RKO (cell line): ENCODE results near the gene SRP9.

Experiments used
- DNase-seq: peaks from one replicate; pipeline ENCODE4 v3.0.0-alpha.2; 2016; ENCODE audit warnings: low spot score

Gene SRP9, protein sequence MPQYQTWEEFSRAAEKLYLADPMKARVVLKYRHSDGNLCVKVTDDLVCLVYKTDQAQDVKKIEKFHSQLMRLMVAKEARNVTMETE

DNA sequence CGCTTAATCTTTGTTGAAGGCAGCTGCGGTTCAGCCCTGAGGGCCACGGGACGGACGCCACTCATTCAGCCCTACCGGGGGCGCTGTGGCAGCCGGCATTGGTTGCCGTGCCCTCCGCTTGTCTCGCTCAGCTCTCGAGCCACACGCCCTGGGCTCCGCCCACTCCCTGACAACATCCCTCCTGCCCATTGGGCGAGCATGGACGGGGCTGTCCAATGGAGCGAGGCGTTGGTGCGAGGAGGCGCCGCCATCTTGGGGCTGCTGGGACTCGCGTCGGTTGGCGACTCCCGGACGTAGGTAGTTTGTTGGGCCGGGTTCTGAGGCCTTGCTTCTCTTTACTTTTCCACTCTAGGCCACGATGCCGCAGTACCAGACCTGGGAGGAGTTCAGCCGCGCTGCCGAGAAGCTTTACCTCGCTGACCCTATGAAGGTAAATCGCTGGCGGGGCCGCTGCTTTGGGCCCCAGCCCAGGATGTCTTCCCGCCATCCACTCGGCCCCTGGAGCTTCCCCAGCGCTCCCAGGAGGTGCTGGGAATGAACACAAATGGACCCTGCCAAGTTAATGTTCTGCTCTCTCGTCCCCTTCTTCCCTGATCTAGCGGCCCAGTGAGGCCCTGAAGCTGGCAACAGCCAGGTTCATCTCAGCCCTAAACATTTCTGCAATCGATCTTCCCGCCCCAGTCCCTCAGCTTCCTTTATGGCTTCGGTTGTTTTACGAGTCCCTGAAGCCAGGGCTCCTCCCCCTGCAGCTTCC is at the start of gene SRP9:
Gene SRP9 (plus strand): TSS at position 244 of the 754 bp plus-strand sequence. CDS start 115 bp downstream, at position 359.
- peak; percentile 98 for DNase-seq

- DNase-seq: no peak
Observed at GRCh38 chr1:225731491-225731890, 46.1 kb upstream of the SRP9 start.

GRCh38 chr1:225733254-225733653 is 44.4 kb upstream of the SRP9 start:
- DNase-seq: no peak

DNA sequence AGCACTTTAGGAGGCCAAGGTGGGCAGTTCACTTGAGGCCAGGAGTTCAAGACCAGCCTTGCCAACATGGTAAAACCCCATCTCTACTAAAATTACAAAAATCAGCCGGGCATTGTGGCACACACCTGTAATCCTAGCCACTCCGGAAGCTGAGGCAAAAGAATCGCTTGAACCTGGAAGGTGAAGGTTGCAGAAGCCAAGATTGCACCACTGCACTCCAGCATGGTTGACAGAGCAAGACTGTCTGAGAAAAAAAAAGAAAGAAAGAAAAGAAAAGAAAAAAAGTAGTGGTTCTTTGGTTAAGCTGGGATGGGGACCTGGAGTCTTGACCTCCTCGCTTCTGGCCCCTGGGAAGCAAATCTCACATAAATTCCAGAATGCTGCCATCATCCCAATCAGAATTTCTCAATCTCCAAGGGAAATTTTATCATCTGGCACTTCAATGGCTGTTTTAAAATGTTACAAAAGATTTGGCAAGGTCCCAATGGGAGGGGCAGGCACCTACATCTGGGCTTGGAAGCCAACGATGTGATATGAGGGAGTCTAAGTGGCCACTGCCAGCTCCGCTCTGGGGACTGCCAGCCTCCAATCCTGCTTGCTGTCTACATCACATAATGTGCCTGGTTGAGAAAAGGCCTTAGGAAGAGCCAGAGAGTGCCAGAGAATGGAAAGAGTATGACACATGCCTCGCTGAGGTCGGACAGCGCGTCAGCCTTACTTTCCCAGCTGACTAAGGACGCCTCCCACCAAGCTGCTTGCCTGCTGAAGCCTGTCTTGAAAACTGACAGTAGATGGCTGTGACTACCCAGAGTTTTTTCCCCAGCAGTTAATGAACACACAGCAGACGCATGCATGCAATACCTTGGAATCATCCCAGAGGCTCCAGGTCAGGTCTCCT is 42.1 kb upstream of the SRP9 start:
- peak; percentile 87 for DNase-seq

- no peak for DNase-seq
Observed at GRCh38 chr1:225736437-225737098, 41.1 kb upstream of the SRP9 start.

DNA sequence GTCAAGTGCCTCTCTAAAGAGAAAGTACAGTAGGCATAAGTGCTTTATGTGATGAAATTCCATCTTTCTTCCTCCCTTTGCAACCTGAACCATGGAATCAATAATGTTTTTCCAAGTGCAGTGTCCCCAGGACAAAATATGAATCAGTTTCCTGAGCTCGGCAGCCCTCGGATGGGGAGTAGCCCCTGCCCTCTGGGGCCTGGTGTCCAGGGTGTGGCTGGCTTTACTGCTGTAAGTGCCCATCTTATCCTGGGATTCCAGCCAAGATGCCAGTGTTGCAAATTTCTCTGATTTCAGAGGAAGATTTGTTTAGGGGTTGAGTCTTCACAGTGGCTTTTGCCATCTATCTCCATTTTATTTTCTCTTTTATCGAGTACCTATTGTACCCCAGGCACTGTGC is 40.5 kb upstream of the SRP9 start:
- no peak for DNase-seq

DNA sequence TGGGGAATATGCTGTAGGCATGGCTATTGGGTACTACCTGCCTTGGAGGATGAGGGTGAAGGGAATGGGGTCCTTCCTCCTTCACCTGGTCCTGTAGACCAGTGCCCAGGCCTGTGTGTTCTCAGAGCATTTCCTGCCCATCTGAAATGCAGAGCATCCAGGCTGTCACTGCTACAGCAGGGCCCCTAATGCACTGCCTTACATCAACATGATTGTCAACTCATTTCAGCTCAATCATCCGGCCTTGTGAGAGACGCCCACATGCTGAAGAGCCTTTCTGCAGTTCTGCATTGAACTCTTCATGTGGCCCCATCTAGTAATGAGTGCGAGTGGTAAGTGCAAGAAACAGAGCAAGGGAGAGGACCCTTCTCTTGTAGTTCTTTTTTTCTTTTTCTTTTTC is 39.8 kb upstream of the SRP9 start:
- DNase-seq: no peak

GRCh38 chr1:225738763-225739162 is 38.9 kb upstream of the SRP9 start:
- DNase-seq: no peak

GRCh38 chr1:225739542-225740107 is 38.0 kb upstream of the SRP9 start:
- DNase-seq: no peak

GRCh38 chr1:225744745-225745144 is 32.9 kb upstream of the SRP9 start:
- no peak for DNase-seq

DNA sequence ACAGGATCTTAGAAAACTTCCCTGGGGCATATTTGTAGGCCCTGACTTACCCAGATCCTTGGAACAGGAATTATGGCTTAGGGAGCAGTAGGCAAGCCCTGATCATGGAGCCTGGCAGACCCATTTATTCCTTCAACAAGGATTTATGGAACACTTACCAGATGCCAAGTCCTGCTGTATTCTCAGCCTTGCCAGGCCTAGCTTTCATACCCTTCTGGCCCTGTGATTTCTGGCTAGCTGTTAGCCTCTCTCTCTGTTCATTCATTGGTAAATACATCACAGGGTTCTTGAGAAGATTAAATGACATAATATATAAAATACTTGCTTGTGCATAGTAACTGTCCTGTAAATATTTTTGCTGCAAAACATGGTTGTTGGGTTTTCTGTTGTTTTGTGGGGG is 32.4 kb upstream of the SRP9 start:
- no peak for DNase-seq

DNA sequence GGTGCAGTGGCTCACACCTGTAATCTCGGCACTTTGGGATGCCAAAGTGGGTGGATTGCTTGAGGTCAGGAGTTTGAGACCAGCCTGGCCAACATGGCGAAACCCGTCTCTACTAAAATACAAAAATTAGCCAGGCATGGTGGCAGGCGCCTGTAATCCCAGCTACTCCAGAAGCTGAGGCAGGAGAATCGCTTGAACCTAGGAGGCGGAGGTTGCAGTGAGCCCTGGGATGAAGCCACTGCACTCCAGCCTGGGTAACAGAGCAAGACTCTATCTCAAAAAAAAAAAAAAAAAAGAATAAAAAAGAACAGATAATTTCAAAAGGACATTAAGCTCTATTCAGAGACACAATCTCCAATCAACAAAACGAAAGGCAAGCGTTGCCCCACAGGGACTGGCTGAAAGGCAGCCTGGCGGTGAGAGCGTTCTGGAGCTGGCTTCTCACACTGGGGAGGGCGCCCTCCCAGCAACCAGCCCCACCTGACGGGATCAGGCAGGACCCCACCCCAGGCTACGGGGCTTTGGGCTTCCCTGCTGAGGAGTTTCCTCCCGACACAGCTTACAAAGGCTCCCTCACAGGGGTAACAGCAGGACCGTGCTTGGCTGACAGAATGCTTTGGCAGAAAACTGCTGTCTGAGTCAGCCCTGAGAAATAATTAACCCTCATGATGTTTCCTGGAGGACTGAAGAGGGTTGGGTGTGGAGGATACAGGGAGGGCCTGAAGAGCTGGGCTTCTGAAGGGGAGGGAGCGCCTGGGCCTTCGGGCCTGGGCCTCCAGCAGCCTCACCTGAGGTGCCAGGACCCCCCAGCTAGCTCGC is 31.1 kb upstream of the SRP9 start:
- peak; percentile 70 for DNase-seq

DNA sequence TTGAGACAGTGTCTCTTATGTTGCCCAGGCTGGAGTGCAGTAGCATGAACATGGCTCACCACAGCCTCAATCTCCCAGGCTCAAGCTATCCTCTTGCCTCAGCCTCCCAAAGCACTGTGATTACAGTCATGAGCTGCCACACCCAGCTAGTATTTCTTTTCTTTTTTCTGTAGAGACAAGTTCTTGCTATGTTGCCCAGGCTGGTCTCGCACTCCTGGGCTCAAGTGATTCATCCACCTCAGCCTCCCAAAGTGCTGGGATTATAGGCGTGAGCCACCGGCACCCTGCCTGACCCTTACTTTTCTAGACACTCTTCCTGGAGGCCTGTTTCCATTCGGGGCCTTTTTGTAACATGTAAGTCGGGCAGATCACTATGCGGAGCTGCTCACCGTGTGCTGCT is 30.1 kb upstream of the SRP9 start:
- no peak for DNase-seq

- no peak for DNase-seq
Observed at GRCh38 chr1:225748529-225748928, 29.1 kb upstream of the SRP9 start.

GRCh38 chr1:225749706-225750105 is 27.9 kb upstream of the SRP9 start:
- no peak for DNase-seq

- DNase-seq: no peak
Observed at GRCh38 chr1:225750420-225750819, 27.2 kb upstream of the SRP9 start.

DNA sequence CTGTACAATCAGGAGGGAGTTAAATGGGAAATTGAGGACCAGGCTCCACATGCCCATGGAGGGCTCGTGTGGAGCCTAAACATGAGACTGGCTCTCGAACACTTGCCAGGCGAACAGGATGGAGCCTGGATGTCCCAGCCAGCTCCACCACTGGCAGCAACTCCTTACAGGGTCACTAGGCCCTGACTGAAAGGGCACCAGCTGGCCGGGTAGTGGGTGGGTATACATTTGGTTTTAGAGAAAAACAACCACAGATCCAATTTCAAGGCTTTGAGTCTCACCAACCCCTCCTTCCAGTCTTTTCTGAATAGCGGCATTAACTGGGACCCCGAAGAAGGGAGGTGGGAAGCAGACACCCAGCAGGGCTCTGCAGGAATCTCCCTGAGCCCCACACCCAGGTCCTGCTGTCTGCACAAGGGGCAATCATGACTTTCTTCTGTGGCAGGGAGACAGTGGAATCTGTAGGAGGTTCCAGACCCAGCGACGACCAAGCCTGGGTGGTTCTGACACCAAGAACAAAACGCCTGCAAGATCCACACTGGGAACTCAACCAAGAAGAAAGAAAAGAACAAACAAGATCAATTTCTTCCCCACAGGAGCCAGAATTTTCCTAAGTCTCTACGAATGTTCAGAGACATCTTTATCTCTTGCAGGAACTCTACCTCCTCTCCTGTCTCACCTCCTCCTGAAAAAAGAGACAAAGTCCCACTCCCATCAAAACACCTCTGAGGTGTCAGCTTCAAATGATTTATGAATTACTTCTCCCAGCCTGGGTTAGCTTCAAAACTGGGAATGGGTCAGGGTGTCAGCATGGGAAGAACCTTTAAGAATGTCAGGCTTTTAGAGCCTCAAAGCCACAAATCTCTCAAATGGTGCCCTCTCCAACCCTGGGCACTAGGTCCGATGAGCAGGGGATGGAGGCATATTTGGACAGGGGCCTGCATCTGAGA is 26.5 kb upstream of the SRP9 start:
- no peak for DNase-seq

GRCh38 chr1:225752245-225752644 is 25.4 kb upstream of the SRP9 start:
- DNase-seq: no peak

- DNase-seq: peak; percentile 50
Observed at GRCh38 chr1:225754940-225755641, 22.5 kb upstream of the SRP9 start.
